Gastroesophageal sphincter (tissue), 4 donors: ENCODE data around the gene LSM2. TPM values are rescaled to one million over a fixed set of nuclear protein-coding genes. Genes with fewer than 3 reads are reported as not detected.

Experiments used
- ATAC-seq: fragments of 150-250 bp; one replicate; pipeline ENCODE4 v1.9.1; 2016; ENCODE audit warnings: mild to moderate bottlenecking, moderate library complexity
- H3K27ac ChIP-seq, 4 donors: fragments of 200-600 bp; sonication (generic) in 3 of 4; 1 replicate in 3 of 4; 2 replicates in 1 of 4; pipeline ENCODE4 v1.5.1; 2016 to 2019
- H3K27me3 ChIP-seq: fragments of 200-600 bp; sonication (generic); one replicate; pipeline ENCODE4 v1.5.1; 2019
- H3K36me3 ChIP-seq, 2 donors: fragments of 200-600 bp; sonication (generic); one replicate each; pipeline ENCODE4 v1.5.1; 2019; ENCODE audit warnings: control low read depth in 1 of 2
- H3K4me1 ChIP-seq, 3 donors: fragments of 200-600 bp; sonication (generic); 1 replicate in 2 of 3; 2 replicates in 1 of 3; pipeline ENCODE4 v1.5.1; 2016 to 2019; ENCODE audit warnings: control low read depth in 2 of 3
- H3K4me3 ChIP-seq, 2 donors: fragments of 200-600 bp; sonication (generic); one replicate each; pipeline ENCODE4 v1.5.1; 2019; ENCODE audit warnings: mild to moderate bottlenecking in 1 of 2, moderate library complexity in 1 of 2
- H3K9me3 ChIP-seq, 3 donors: fragments of 200-600 bp; sonication (generic); one replicate each; pipeline ENCODE4 v1.5.1; 2017 to 2019; ENCODE audit warnings: control low read depth in 2 of 3
- EP300 ChIP-seq: sonication (generic); formaldehyde crosslinking; IDR thresholded peaks from one replicate; pipeline ENCODE4 v1.6.1; 2017; ENCODE audit warnings: antibody characterized with exemption, mild to moderate bottlenecking
- POLR2A ChIP-seq, 2 donors: fragments of 450-650 bp; IDR thresholded peaks; one replicate each; pipeline ENCODE4 v1.6.1; 2017; ENCODE audit warnings: antibody characterized with exemption in 2 of 2, mild to moderate bottlenecking in 2 of 2, moderate library complexity in 1 of 2
- POLR2AphosphoS5 ChIP-seq: sonication (generic); formaldehyde crosslinking; IDR thresholded peaks from one replicate; pipeline ENCODE4 v1.6.1; 2017; ENCODE audit warnings: antibody characterized with exemption
- WGBS, 2 donors: methylation state at CpG; one replicate each; pipeline ENCODE4 v1.1.5; 2018; ENCODE audit warnings: low coverage in 1 of 2; 5-methylcytosine and 5-hydroxymethylcytosine counted together
- small RNA-seq, 4 donors: library from RNA; depleted of rRNA; stranded (forward); fragments of <200 nt; gene quantifications; one replicate each; pipeline ENCODE3, GENCODE V24; 2016
- total RNA-seq, 4 donors: library from RNA; depleted of rRNA; stranded (reverse); fragments of >200 nt; gene quantifications; one replicate each; pipeline ENCODE4 v1.1.0, GENCODE V29; 2016
- TF ChIP-seq, protein P1 (sequence below), 4 experiments: fragments of 200-600 bp in 2 of 4; fragments of 450-650 bp in 2 of 4; sonication (generic) in 1 of 4; IDR thresholded peaks; one replicate each; pipeline ENCODE4 v1.5.1; 2017 to 2019; ENCODE audit warnings: antibody characterized with exemption in 4 of 4, mild to moderate bottlenecking in 2 of 4, moderate library complexity in 2 of 4

Gene LSM2
- total RNA-seq, 4 donors from 2014 or later: 18.0 to 31.7 (median 28.5) TPM

DNA sequence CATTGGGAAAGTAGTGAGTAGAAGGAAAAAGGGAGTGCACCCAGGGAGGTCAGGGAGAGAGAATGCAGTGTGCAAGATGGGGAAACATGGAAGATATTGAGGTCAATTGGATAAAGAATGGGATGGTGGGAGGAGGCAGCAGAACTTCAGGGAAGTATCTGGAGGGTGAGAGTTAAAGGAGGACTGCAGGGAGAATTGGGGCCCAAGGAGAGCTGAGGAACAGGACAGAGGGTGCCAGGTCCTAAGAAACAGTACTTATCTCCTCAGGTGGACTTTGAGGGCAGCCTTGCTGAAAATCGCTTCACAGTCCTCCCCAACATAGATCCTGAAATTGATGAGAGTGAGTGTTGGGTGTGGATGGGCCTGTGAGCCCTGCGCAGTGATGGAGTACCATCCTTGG, 48.5 kb downstream of the LSM2 start:
- no peaks in the 10 kb centered on the region for H3K27me3 ChIP-seq
- H3K4me1 ChIP-seq: peaks cover 0 to 2% (median 0%) of the 10 kb centered on the region in 3 donors
- TF ChIP-seq, protein P1, sequence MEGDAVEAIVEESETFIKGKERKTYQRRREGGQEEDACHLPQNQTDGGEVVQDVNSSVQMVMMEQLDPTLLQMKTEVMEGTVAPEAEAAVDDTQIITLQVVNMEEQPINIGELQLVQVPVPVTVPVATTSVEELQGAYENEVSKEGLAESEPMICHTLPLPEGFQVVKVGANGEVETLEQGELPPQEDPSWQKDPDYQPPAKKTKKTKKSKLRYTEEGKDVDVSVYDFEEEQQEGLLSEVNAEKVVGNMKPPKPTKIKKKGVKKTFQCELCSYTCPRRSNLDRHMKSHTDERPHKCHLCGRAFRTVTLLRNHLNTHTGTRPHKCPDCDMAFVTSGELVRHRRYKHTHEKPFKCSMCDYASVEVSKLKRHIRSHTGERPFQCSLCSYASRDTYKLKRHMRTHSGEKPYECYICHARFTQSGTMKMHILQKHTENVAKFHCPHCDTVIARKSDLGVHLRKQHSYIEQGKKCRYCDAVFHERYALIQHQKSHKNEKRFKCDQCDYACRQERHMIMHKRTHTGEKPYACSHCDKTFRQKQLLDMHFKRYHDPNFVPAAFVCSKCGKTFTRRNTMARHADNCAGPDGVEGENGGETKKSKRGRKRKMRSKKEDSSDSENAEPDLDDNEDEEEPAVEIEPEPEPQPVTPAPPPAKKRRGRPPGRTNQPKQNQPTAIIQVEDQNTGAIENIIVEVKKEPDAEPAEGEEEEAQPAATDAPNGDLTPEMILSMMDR (IDR thresholded peaks at IDR 0.05): no peak
- no peak for TF ChIP-seq POLR2A (IDR thresholded peaks at IDR 0.05)
- TF ChIP-seq POLR2AphosphoS5: no peak
- TF ChIP-seq EP300: no peak
- no peak for ATAC-seq
- no peaks in the 10 kb centered on the region for H3K9me3 ChIP-seq
- no peak overlapping the region for H3K4me3 ChIP-seq
- no peak overlapping the region for H3K27ac ChIP-seq
- H3K36me3 ChIP-seq: peaks cover 0 to 25% of the 10 kb centered on the region in 2 donors
- WGBS, 2 donors: 100% methylated on average over 1 to 2 of the region's 2 CpGs

DNA sequence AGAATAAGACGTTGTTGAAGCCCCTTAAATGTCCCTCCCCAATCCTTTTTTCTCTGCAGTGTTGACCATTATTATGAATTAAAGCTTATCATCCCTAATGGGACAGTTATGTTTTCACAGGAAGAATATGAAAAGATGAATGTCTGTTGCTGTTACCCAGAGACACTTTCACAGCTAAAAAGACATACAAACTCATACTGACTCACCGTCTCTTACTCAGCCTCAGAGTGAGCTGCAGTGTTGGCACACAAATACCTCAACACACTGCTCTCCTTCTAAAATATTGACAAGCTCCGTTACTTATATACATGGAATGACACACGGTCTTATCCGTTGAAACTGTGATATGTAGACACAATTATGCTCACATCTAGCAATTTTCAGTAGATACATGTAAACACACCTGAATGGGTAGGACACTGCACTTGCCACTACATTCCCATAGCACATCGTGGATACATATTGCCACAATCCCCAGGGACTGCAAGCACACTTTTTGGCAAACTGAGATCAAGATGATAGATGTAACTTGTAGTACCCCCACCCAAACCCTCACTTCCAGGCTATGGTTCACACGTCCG, 53.9 kb downstream of the LSM2 start:
- Histone ChIP-seq H3K27me3 (no peaks in the 10 kb centered on the region), H3K36me3 (no peaks in the 10 kb centered on the region), H3K4me3 (no peak overlapping the region), H3K27ac (no peak overlapping the region), H3K4me1 (no peaks in the 10 kb centered on the region), H3K9me3 (no peaks in the 10 kb centered on the region)
- no peak for ATAC-seq
- WGBS, 2 donors: 32 to 56% methylated on average over 6 of the region's 8 CpGs
- TF ChIP-seq POLR2AphosphoS5: no peak

DNA sequence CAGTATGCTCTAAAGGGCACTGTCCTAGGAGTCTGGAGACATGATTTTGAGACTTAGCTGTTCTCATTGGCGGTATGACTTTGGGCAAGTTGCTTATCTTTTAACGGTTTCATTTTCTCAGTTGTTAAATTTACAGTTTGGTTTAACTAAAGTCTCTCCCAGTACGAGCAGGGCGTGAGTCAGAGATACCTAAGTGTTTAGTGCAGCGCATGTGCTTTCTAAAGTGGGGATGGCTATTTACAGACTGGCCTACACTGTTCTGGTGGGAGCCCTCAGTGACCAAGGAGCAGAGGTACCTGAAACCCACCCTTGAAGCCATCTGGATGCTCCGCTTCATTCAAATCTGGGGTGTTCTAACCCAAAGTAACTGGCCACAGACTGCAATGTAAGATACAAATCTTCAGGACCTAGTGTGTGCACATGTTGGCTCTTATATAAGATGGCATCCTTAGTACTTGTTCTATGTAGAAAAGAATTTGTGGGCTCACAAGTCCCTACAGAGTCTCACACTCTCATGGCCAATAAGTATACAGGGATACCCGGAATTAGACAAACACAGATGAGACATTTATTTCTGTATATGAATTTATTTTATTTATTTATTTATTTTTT, 56.2 kb downstream of the LSM2 start:
- no peaks in the 10 kb centered on the region for H3K27me3 ChIP-seq
- 84 to 98% methylated on average over 6 to 7 of the region's 7 CpGs for WGBS, 2 donors
- TF ChIP-seq POLR2AphosphoS5 (no peak), POLR2A (IDR thresholded peaks at IDR 0.05) (no peak), EP300 (no peak)
- TF ChIP-seq, protein P1 (IDR thresholded peaks at IDR 0.05): no peak
- no peak overlapping the region for H3K4me3 ChIP-seq
- no peak overlapping the region for H3K27ac ChIP-seq
- no peaks in the 10 kb centered on the region for H3K9me3 ChIP-seq
- no peaks in the 10 kb centered on the region for H3K36me3 ChIP-seq
- no peak for ATAC-seq
- H3K4me1 ChIP-seq: peaks cover 0 to 11% (median 0%) of the 10 kb centered on the region in 3 donors

DNA sequence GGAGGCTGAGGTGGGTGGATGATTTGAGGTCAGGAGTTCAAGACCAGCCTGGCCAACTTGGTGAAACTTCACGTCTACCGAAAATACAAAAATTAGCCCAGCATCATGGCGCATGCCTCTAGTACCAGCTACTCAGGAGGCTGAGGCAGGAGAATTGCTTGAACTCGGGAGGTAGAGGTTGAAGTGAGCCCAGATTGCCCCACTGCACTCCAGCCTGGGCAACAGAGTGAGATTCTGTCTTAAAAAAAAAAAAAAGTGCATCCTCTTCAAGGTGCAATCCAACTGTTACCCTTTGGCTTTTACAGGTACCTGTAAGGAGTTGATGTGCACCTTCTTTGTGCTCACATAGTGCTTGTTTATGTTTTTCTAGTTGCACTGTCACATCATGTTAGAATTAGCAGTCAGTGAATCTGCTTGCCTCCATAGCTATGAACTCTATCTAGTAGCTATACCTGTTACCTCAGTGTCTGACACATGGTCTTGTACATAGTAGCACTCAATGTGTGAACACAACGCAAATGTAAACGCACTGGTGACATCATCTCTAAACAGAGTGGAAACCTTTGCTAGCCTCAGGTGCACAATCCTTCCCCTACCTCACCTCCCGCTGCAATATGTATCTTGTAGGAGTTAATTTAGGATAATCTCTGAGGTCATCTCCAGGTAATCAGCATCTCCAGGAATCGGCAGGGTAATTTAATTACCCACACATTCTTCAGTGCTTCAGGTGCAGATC, 57.3 kb downstream of the LSM2 start:
- peaks cover 0 to 11% (median 0%) of the 10 kb centered on the region in 3 donors for H3K4me1 ChIP-seq
- ATAC-seq: no peak
- H3K36me3 ChIP-seq: no peaks in the 10 kb centered on the region
- no peaks in the 10 kb centered on the region for H3K27me3 ChIP-seq
- H3K9me3 ChIP-seq: no peaks in the 10 kb centered on the region
- TF ChIP-seq POLR2A (IDR thresholded peaks at IDR 0.05) (no peak), POLR2AphosphoS5 (no peak), EP300 (no peak)
- TF ChIP-seq, protein P1 (IDR thresholded peaks at IDR 0.05): no peak
- H3K27ac ChIP-seq: no peak overlapping the region
- H3K4me3 ChIP-seq: no peak overlapping the region
- WGBS, 2 donors: 80 to 90% methylated on average over 2 to 5 of the region's 8 CpGs

Small RNAs within 50 kb of the gene (small RNA-seq; reads per million reads assigned to genes)
- gene MSH5-SAPCD1 (0 reads per million in 4 donors), gene RF00019 (0 reads per million in 4 donors), gene RNU6-850P (0 reads per million in 4 donors), gene SAPCD1 (0 reads per million in 4 donors), gene SNORD48 (798 to 1,747 (median 973) reads per million in 4 donors), gene SNORD52 (0 reads per million in 4 donors)

Other genes with a start within 250 kb of the LSM2 start
- gene LTA, start 234.7 kb downstream of the LSM2 start, total RNA-seq: not detected
- under 1 TPM in 1 of 4 donors, not detected in 3; 0.81 TPM for gene TNF, start 231.4 kb downstream of the LSM2 start, total RNA-seq
- under 1 TPM in 1 of 4 donors, not detected in 3; 0.57 TPM for gene LTB, start 224.5 kb downstream of the LSM2 start, total RNA-seq
- gene LST1, start 220.7 kb downstream of the LSM2 start, total RNA-seq: 1 to 10 TPM; 1.4 to 7.7 (median 6.9) TPM
- not detected for gene NCR3, start 214.0 kb downstream of the LSM2 start, total RNA-seq
- gene AIF1, start 191.7 kb downstream of the LSM2 start, total RNA-seq: 10 to 100 TPM in 3 of 4 donors, 1 to 10 TPM in 1; 5.6 to 46.4 (median 21.3) TPM
- gene PRRC2A, start 186.3 kb downstream of the LSM2 start, total RNA-seq: 100 to 1,000 TPM in 1 of 4 donors, 10 to 100 TPM in 3; 47.9 to 137 (median 76.2) TPM
- gene BAG6, start 154.3 kb downstream of the LSM2 start, total RNA-seq: 100 to 1,000 TPM; 131 to 252 (median 190) TPM
- 1 to 10 TPM in 3 of 4 donors, under 1 TPM in 1; 0.62 to 7.4 (median 3.2) TPM for gene APOM, start 151.1 kb downstream of the LSM2 start, total RNA-seq
- gene C6orf47, start 146.2 kb downstream of the LSM2 start, total RNA-seq: 10 to 100 TPM; 30.0 to 40.0 (median 36.1) TPM
- gene GPANK1, start 142.0 kb downstream of the LSM2 start, total RNA-seq: 10 to 100 TPM; 17.1 to 22.3 (median 17.9) TPM
- gene CSNK2B, start 140.9 kb downstream of the LSM2 start, total RNA-seq: 100 to 1,000 TPM; 162 to 197 (median 167) TPM
- gene LY6G5B, start 137.0 kb downstream of the LSM2 start, total RNA-seq: 1 to 10 TPM in 3 of 4 donors, under 1 TPM in 1; 0.10 to 9.3 (median 3.9) TPM
- 1 to 10 TPM in 1 of 4 donors, under 1 TPM in 1, not detected in 2; 0.94 to 1.9 TPM for gene LY6G5C, start 125.9 kb downstream of the LSM2 start, total RNA-seq
- gene ABHD16A, start 103.6 kb downstream of the LSM2 start, total RNA-seq: 10 to 100 TPM; 37.4 to 49.8 (median 47.2) TPM
- not detected for gene LY6G6F, start 100.1 kb downstream of the LSM2 start, total RNA-seq
- gene LY6G6D, start 91.6 kb downstream of the LSM2 start, total RNA-seq: not detected
- gene LY6G6C, start 85.2 kb downstream of the LSM2 start, total RNA-seq: not detected
- gene MPIG6B, start 83.6 kb downstream of the LSM2 start, total RNA-seq: under 1 TPM in 1 of 4 donors, not detected in 3; 0.54 TPM
- gene DDAH2, start 77.7 kb downstream of the LSM2 start, total RNA-seq: 100 to 1,000 TPM in 2 of 4 donors, 10 to 100 TPM in 2; 75.6 to 127 (median 99.0) TPM
- 100 to 1,000 TPM; 191 to 427 (median 276) TPM for gene CLIC1, start 70.4 kb downstream of the LSM2 start, total RNA-seq
- 10 to 100 TPM in 1 of 4 donors, 1 to 10 TPM in 3; 1.9 to 12.7 (median 6.7) TPM for gene MSH5, start 67.0 kb downstream of the LSM2 start, total RNA-seq
- 1 to 10 TPM in 1 of 4 donors, under 1 TPM in 1, not detected in 2; 0.93 to 1.1 TPM for gene SAPCD1, start 44.3 kb downstream of the LSM2 start, total RNA-seq
- under 1 TPM; 0.12 to 0.54 (median 0.31) TPM for gene VWA7, start 29.6 kb downstream of the LSM2 start, total RNA-seq
- gene VARS1, start 11.2 kb downstream of the LSM2 start, total RNA-seq: 10 to 100 TPM; 25.4 to 50.6 (median 29.9) TPM
- gene HSPA1L, start 8.3 kb upstream of the LSM2 start, total RNA-seq: 1 to 10 TPM; 1.9 to 3.9 (median 2.6) TPM
- 100 to 1,000 TPM; 287 to 496 (median 351) TPM for gene HSPA1A, start 8.6 kb upstream of the LSM2 start, total RNA-seq
- gene HSPA1B, start 20.8 kb upstream of the LSM2 start, total RNA-seq: 100 to 1,000 TPM; 198 to 260 (median 219) TPM
- gene NEU1, start 55.9 kb upstream of the LSM2 start, total RNA-seq: 10 to 100 TPM; 28.2 to 39.1 (median 30.5) TPM
- gene SLC44A4, start 72.0 kb upstream of the LSM2 start, total RNA-seq: 1 to 10 TPM in 2 of 4 donors, not detected in 2; 1.1 to 4.5 TPM
- gene EHMT2, start 90.7 kb upstream of the LSM2 start, total RNA-seq: 10 to 100 TPM; 29.5 to 43.4 (median 35.5) TPM
- 1 to 10 TPM in 2 of 4 donors, under 1 TPM in 2; 0.40 to 2.0 (median 0.86) TPM for gene ZBTB12, start 95.1 kb upstream of the LSM2 start, total RNA-seq
- gene C2, start 120.8 kb upstream of the LSM2 start, total RNA-seq: 10 to 100 TPM in 3 of 4 donors, 1 to 10 TPM in 1; 3.3 to 33.4 (median 14.4) TPM
- 10 to 100 TPM in 3 of 4 donors, 1 to 10 TPM in 1; 8.1 to 42.6 (median 23.1) TPM for gene CFB, start 139.1 kb upstream of the LSM2 start, total RNA-seq
- gene NELFE, start 152.0 kb upstream of the LSM2 start, total RNA-seq: 10 to 100 TPM; 64.1 to 89.7 (median 70.4) TPM
- 10 to 100 TPM; 18.8 to 52.5 (median 25.8) TPM for gene SKIC2, start 152.2 kb upstream of the LSM2 start, total RNA-seq
- gene DXO, start 165.2 kb upstream of the LSM2 start, total RNA-seq: 10 to 100 TPM; 12.3 to 17.4 (median 14.6) TPM
- 100 to 1,000 TPM in 1 of 4 donors, 10 to 100 TPM in 3; 50.4 to 111 (median 81.5) TPM for gene C4A, start 175.1 kb upstream of the LSM2 start, total RNA-seq
- 100 to 1,000 TPM in 1 of 4 donors, 10 to 100 TPM in 3; 45.6 to 259 (median 82.1) TPM for gene C4B, start 207.8 kb upstream of the LSM2 start, total RNA-seq
- gene CYP21A2, start 231.4 kb upstream of the LSM2 start, total RNA-seq: 1 to 10 TPM in 1 of 4 donors, under 1 TPM in 2, not detected in 1; 0.47 to 1.7 (median 0.81) TPM